GM12878 (cell line): ENCODE results near the gene TBC1D5. TPM values are rescaled to one million over a fixed set of nuclear protein-coding genes. Genes with fewer than 3 reads are reported as not detected.

Experiments
- ATAC-seq: fragments of 200-7000 bp; cut with Tn5 transposase; 3 replicates; pipeline ENCODE4 v1.9.1; 2020; ENCODE audit warnings: mild to moderate bottlenecking, moderate library complexity
- BruUV-seq: library from RNA; stranded (reverse); fragments of 400-500 nt; replicated peaks from 2 replicates; lab custom pipeline; 2021; lab: Mats Ljungman, UMichigan
- CTCF ChIA-PET: fragments of 300-600 bp; sonication (Branson Sonifier 250); formaldehyde crosslinking; extraction: SDS; loops from one replicate; lab custom pipeline; 2021; ENCODE audit warnings: inconsistent platforms; lab: Yijun Ruan, JAX
- POLR2A ChIA-PET: fragments of 350-600 bp; formaldehyde crosslinking; extraction: SDS; loops from one replicate; lab custom pipeline; 2021; ENCODE audit warnings: inconsistent platforms; lab: Charles Lee
- RAD21 ChIA-PET: fragments of 300-600 bp; sonication (Branson Sonifier 250); formaldehyde crosslinking; loops from one replicate; lab custom pipeline; 2023; ENCODE audit warnings: antibody characterized with exemption; ENCODE audit not compliant: unreplicated experiment; lab: Charles Lee
- SMC1A ChIA-PET: fragments of 300-600 bp; sonication (Branson Sonifier 250); formaldehyde crosslinking; loops from one replicate; lab custom pipeline; 2023; ENCODE audit not compliant: unreplicated experiment, uncharacterized antibody; lab: Charles Lee
- DNase-seq: peaks from one replicate; pipeline ENCODE4 v3.0.0-alpha.2; 2011; ENCODE audit warnings: low read depth, low spot score
- FAIRE-seq: peaks from 3 replicates; lab custom pipeline; 2011; peaks lifted over from hg19 to GRCh38; lab: Jason Lieb, UNC
- H2AFZ ChIP-seq: 2 replicates; pipeline ENCODE4 v1.6.0; 2011; ENCODE audit warnings: low read depth, low read length, control low read depth; ENCODE audit not compliant: control insufficient read depth
- H3K27ac ChIP-seq: 2 replicates; pipeline ENCODE4 v1.5.1; 2011; ENCODE audit warnings: control low read depth; ENCODE audit not compliant: control insufficient read depth, insufficient read depth
- H3K27me3 ChIP-seq, 2 experiments: replicated peaks in 1 of 2; 2 replicates each; pipeline versions ENCODE4 v1.6.0 to v1.6.1; 2011; ENCODE audit warnings: low read length in 1 of 2; ENCODE audit not compliant: control insufficient read depth in 2 of 2, insufficient read depth in 2 of 2
- H3K36me3 ChIP-seq, 2 experiments: 2 replicates each; pipeline ENCODE4 v1.5.1; 2011; ENCODE audit warnings: low read length in 1 of 2; ENCODE audit not compliant: control insufficient read depth in 2 of 2, insufficient read depth in 2 of 2
- H3K4me1 ChIP-seq: 2 replicates; pipeline ENCODE4 v1.6.1; 2011; ENCODE audit warnings: mild to moderate bottlenecking, low read length, moderate library complexity, mixed read lengths; ENCODE audit not compliant: control insufficient read depth, insufficient read depth
- H3K4me2 ChIP-seq: 2 replicates; pipeline ENCODE4 v1.6.0; 2011; ENCODE audit warnings: control low read depth; ENCODE audit not compliant: control insufficient read depth, insufficient read depth
- H3K4me3 ChIP-seq: fragments of 200-600 bp; sonication (generic); 2 replicates; pipeline ENCODE4 v1.5.1; 2016
- H3K79me2 ChIP-seq: 2 replicates; pipeline ENCODE4 v1.6.0; 2011; ENCODE audit warnings: low read length; ENCODE audit not compliant: control insufficient read depth, insufficient read depth
- H3K9ac ChIP-seq: 2 replicates; pipeline ENCODE4 v1.8.0; 2011; ENCODE audit warnings: low read length, control low read depth, mixed read lengths; ENCODE audit not compliant: control insufficient read depth, insufficient read depth
- H3K9me3 ChIP-seq: replicated peaks from 3 replicates; pipeline ENCODE4 v1.5.1; 2011; ENCODE audit warnings: mild to moderate bottlenecking, low read length; ENCODE audit not compliant: control insufficient read depth, insufficient read depth
- H4K20me1 ChIP-seq: 2 replicates; pipeline ENCODE4 v1.6.0; 2011; ENCODE audit not compliant: control insufficient read depth, insufficient read depth
- BMI1 ChIP-seq: fragments of 450-650 bp; IDR thresholded peaks from 2 replicates; pipeline ENCODE4 v1.6.1; 2016; ENCODE audit warnings: mild to moderate bottlenecking, moderate library complexity, borderline replicate concordance
- ESRRA ChIP-seq: IDR thresholded peaks from 2 replicates; pipeline ENCODE4 v1.6.1; 2012; ENCODE audit warnings: mild to moderate bottlenecking, low read length, improper control_type of control experiment
- ETV6 ChIP-seq, 2 experiments: fragments of 450-650 bp in 1 of 2; IDR thresholded peaks in 1 of 2; conservative IDR thresholded peaks in 1 of 2; 2 replicates each; pipeline ENCODE4 v1.6.1; 2014; ENCODE audit warnings: antibody characterized with exemption in 1 of 2, borderline replicate concordance in 1 of 2, low read depth in 1 of 2, mild to moderate bottlenecking in 1 of 2, moderate library complexity in 1 of 2
- IKZF2 ChIP-seq, 2 experiments: fragments of 450-650 bp; IDR thresholded peaks; 2 replicates each; pipeline ENCODE4 v1.6.1; 2017; ENCODE audit warnings: mild to moderate bottlenecking in 2 of 2, moderate library complexity in 2 of 2
- KAT2A ChIP-seq: conservative IDR thresholded peaks from 2 replicates; pipeline ENCODE4 v1.6.1; 2011; ENCODE audit warnings: low read depth, low read length; ENCODE audit not compliant: control insufficient read depth
- POLR2AphosphoS2 ChIP-seq: IDR thresholded peaks from 2 replicates; pipeline ENCODE4 v1.6.1; 2011; ENCODE audit warnings: low read depth, mild to moderate bottlenecking, low read length, improper control_type of control experiment, moderate library complexity
- TCF7 ChIP-seq: IDR thresholded peaks from 2 replicates; pipeline ENCODE4 v1.6.1; 2014; ENCODE audit warnings: antibody characterized with exemption, borderline replicate concordance
- ZBED1 ChIP-seq: IDR thresholded peaks from 2 replicates; pipeline ENCODE4 v1.6.1; 2016; ENCODE audit warnings: borderline replicate concordance
- in situ Hi-C: fragments of 300-500 bp; cut with MboI; formaldehyde crosslinking; loops from 9 replicates; pipeline ENCODE4 v1.14.3; 2018; ENCODE audit warnings: mixed read lengths
- intact Hi-C: fragments of 100-400 bp; cut with micrococcal nuclease; formaldehyde crosslinking; loops from one replicate; pipeline ENCODE4 v1.14.2; 2022; ENCODE audit not compliant: unreplicated experiment
- polyA plus RNA-seq, 11 experiments: library from polyadenylated mRNA; depleted of rRNA in 4 of 11; unstranded in 6 of 11; stranded (reverse) in 5 of 11; fragments of >200 nt; fragmentation: Nextera tagmentation in 4 of 11; fragmentation: Illumina TruSeq in 1 of 11; extraction: Ambion mirVana in 4 of 11; extraction: Trizol in 1 of 11; gene quantifications; 1 replicate in 1 of 11; 2 replicates in 10 of 11; pipeline versions ENCODE4 v1.2.1 to v1.2.3, GENCODE V29; 2011 to 2016; ENCODE audit warnings: inconsistent platforms in 2 of 11, missing spikeins in 2 of 11, low read depth in 1 of 11
- total RNA-seq, 4 experiments: library from RNA; depleted of rRNA in 3 of 4; stranded (reverse); fragments of >200 nt in 3 of 4; fragmentation: Illumina TruSeq in 1 of 4; extraction: Trizol in 1 of 4; gene quantifications; 2 replicates each; pipeline versions ENCODE4 v1.2.1 to v1.2.3, GENCODE V29; 2013 to 2021
- TF ChIP-seq, protein P1 (sequence below): fragments of 450-650 bp; IDR thresholded peaks from 2 replicates; pipeline ENCODE4 v1.6.1; 2017; ENCODE audit warnings: antibody characterized with exemption, mild to moderate bottlenecking, moderate library complexity
- TF ChIP-seq, protein P2 (sequence below): IDR thresholded peaks from 2 replicates; pipeline ENCODE4 v1.6.1; 2011; ENCODE audit warnings: borderline replicate concordance, low read depth, mild to moderate bottlenecking, moderate library complexity, mixed read lengths, low read length; ENCODE audit not compliant: insufficient read depth; ENCODE audit errors: extremely low read length
- TF ChIP-seq, protein P3 (sequence below): fragments of 150-350 bp; IDR thresholded peaks from 2 replicates; pipeline ENCODE4 v1.6.1; 2016; ENCODE audit warnings: low read depth, low read length
- TF ChIP-seq, protein P4 (sequence below): IDR thresholded peaks from 2 replicates; pipeline ENCODE4 v1.6.1; 2012; ENCODE audit warnings: low read depth, low read length, improper control_type of control experiment

TBC1D5 gene
- total and polyA plus RNA-seq, 10 of the 15 experiments (the other 5 are each of a cell fraction or from before 2014, with no cell fraction given), result 5.5 to 61.0 (median 43.8) TPM

DNA sequence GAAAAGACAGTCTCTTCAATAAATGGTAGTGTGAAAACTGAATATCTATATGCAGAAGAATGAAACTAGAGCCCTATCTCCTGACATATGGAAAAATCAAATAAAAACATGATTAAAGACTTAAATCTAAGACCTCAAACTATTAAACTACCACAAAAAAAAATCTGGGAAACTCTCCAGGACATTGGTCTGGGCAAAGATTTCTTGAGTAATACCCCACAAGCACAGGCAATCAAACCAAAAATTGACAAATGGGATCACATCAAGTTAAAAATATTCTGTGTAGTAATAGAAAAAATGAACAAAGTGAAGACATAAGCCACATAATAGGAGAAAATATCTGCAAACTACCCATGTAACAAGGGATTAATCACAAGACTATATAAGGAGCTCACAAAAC lies 286.4 kb downstream of the TBC1D5 start (continued):
- TF ChIP-seq IKZF2 (IDR thresholded peaks at IDR 0.05), result no peak

DNA sequence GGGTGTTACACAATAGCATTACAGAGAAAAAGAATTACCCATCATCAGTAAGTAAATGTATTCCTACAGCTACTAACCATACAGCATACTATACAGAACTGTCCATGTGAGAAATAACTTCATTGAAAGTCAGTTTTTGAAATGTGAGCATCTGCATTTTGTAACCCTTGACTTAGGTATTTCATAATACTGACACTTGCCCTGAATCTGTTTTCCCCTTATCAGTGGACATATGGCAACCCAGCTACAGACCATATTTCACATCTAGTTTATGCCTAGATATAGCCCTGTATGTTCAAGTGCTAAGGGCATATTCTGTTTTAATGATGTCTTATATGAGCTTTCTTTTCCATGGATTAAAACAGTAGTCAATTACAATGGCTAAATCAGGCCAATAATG lies 297.6 kb downstream of the TBC1D5 start:
- no peak for FAIRE-seq
- in situ Hi-C loops (no loop called here), intact Hi-C loops (no loop called here)
- DNase-seq, result no peak
- Histone ChIP-seq H4K20me1 (no peaks in the 10 kb centered on the region), H3K4me3 (no peak overlapping the region)
- ATAC-seq, result no peak
- TF ChIP-seq, protein P1, sequence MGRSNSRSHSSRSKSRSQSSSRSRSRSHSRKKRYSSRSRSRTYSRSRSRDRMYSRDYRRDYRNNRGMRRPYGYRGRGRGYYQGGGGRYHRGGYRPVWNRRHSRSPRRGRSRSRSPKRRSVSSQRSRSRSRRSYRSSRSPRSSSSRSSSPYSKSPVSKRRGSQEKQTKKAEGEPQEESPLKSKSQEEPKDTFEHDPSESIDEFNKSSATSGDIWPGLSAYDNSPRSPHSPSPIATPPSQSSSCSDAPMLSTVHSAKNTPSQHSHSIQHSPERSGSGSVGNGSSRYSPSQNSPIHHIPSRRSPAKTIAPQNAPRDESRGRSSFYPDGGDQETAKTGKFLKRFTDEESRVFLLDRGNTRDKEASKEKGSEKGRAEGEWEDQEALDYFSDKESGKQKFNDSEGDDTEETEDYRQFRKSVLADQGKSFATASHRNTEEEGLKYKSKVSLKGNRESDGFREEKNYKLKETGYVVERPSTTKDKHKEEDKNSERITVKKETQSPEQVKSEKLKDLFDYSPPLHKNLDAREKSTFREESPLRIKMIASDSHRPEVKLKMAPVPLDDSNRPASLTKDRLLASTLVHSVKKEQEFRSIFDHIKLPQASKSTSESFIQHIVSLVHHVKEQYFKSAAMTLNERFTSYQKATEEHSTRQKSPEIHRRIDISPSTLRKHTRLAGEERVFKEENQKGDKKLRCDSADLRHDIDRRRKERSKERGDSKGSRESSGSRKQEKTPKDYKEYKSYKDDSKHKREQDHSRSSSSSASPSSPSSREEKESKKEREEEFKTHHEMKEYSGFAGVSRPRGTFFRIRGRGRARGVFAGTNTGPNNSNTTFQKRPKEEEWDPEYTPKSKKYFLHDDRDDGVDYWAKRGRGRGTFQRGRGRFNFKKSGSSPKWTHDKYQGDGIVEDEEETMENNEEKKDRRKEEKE, result no peak
- TF ChIP-seq ETV6 (conservative IDR thresholded peaks at IDR 0.05 in 1 of 2, IDR thresholded peaks at IDR 0.05 in 1 of 2; ENCODE audit: borderline replicate concordance in 1 of 2, low read depth in 1 of 2), result no peak
- no peak for TF ChIP-seq ZBED1
- TF ChIP-seq IKZF2 (IDR thresholded peaks at IDR 0.05), result no peak
- no peak for TF ChIP-seq ESRRA
- no peak for TF ChIP-seq KAT2A
- TF ChIP-seq, protein P2, sequence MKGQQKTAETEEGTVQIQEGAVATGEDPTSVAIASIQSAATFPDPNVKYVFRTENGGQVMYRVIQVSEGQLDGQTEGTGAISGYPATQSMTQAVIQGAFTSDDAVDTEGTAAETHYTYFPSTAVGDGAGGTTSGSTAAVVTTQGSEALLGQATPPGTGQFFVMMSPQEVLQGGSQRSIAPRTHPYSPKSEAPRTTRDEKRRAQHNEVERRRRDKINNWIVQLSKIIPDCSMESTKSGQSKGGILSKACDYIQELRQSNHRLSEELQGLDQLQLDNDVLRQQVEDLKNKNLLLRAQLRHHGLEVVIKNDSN, result no peak
- TF ChIP-seq POLR2AphosphoS2, result no peak
- no peak for TF ChIP-seq TCF7
- no peak for TF ChIP-seq BMI1
- TF ChIP-seq, protein P3, sequence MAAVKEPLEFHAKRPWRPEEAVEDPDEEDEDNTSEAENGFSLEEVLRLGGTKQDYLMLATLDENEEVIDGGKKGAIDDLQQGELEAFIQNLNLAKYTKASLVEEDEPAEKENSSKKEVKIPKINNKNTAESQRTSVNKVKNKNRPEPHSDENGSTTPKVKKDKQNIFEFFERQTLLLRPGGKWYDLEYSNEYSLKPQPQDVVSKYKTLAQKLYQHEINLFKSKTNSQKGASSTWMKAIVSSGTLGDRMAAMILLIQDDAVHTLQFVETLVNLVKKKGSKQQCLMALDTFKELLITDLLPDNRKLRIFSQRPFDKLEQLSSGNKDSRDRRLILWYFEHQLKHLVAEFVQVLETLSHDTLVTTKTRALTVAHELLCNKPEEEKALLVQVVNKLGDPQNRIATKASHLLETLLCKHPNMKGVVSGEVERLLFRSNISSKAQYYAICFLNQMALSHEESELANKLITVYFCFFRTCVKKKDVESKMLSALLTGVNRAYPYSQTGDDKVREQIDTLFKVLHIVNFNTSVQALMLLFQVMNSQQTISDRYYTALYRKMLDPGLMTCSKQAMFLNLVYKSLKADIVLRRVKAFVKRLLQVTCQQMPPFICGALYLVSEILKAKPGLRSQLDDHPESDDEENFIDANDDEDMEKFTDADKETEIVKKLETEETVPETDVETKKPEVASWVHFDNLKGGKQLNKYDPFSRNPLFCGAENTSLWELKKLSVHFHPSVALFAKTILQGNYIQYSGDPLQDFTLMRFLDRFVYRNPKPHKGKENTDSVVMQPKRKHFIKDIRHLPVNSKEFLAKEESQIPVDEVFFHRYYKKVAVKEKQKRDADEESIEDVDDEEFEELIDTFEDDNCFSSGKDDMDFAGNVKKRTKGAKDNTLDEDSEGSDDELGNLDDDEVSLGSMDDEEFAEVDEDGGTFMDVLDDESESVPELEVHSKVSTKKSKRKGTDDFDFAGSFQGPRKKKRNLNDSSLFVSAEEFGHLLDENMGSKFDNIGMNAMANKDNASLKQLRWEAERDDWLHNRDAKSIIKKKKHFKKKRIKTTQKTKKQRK, result no peak
- TF ChIP-seq, protein P4, sequence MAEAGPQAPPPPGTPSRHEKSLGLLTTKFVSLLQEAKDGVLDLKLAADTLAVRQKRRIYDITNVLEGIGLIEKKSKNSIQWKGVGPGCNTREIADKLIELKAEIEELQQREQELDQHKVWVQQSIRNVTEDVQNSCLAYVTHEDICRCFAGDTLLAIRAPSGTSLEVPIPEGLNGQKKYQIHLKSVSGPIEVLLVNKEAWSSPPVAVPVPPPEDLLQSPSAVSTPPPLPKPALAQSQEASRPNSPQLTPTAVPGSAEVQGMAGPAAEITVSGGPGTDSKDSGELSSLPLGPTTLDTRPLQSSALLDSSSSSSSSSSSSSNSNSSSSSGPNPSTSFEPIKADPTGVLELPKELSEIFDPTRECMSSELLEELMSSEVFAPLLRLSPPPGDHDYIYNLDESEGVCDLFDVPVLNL, result no peak
- TF ChIP-seq, all 136 proteins: peak for 0
- ChIA-PET SMC1A (no interaction called here), POLR2A (no interaction called here), CTCF (no interaction called here), RAD21 (no interaction called here)
- no peaks in the 10 kb centered on the region for H3K27me3 ChIP-seq
- no peak overlapping the region for H3K4me2 ChIP-seq
- no peak overlapping the region for H3K27ac ChIP-seq
- no peak overlapping the region for H2AFZ ChIP-seq
- BruUV-seq, result no TSS peak
- no peak overlapping the region for H3K9ac ChIP-seq
- no peaks in the 10 kb centered on the region for H3K9me3 ChIP-seq
- no peaks in the 10 kb centered on the region for H3K4me1 ChIP-seq
- no peaks in the 10 kb centered on the region for H3K79me2 ChIP-seq
- H3K36me3 ChIP-seq, result no peaks in the 10 kb centered on the region; a peak in 1 of 4 replicates
